Mucosa of descending colon (tissue), 3 donors: ENCODE results near the gene PLA2G2D. TPM values are rescaled to one million over a fixed set of nuclear protein-coding genes. Genes with fewer than 3 reads are reported as not detected.

Experiments used
- ATAC-seq: fragments of 200-7000 bp; cut with Tn5 transposase; one replicate; pipeline ENCODE4 v1.9.1; 2020; ENCODE audit warnings: mild to moderate bottlenecking, moderate library complexity
- DNase-seq, 3 donors: peaks; one replicate each; pipeline ENCODE4 v3.0.0-alpha.2; 2020
- H3K36me3 ChIP-seq: fragments of 200-600 bp; one replicate; pipeline ENCODE4 v1.8.0; 2021; ENCODE audit warnings: low read depth, mild to moderate bottlenecking
- H3K4me1 ChIP-seq: fragments of 200-600 bp; one replicate; pipeline ENCODE4 v1.8.0; 2021; ENCODE audit warnings: low read depth, mild to moderate bottlenecking
- H3K4me3 ChIP-seq: fragments of 200-600 bp; one replicate; pipeline ENCODE4 v1.8.0; 2021; ENCODE audit warnings: mild to moderate bottlenecking
- H3K9me3 ChIP-seq: fragments of 200-600 bp; one replicate; pipeline ENCODE4 v1.8.0; 2021; ENCODE audit warnings: mild to moderate bottlenecking
- CTCF ChIP-seq: fragments of 200-600 bp; IDR thresholded peaks from one replicate; pipeline ENCODE4 v1.8.0; 2022; ENCODE audit warnings: antibody characterized with exemption, mild to moderate bottlenecking
- intact Hi-C, 2 donors: fragments of 100-400 bp; cut with DNase I in 1 of 2; cut with micrococcal nuclease in 1 of 2; formaldehyde crosslinking; loops; one replicate each; pipeline versions ENCODE4 v1.11.0 to v1.11.1; 2022; cut with DNase I, micrococcal nuclease
- total RNA-seq, 3 donors: library from RNA; stranded (reverse); fragmentation: NEBNext Ultra II Directional in 2 of 3; extraction: Animal tissue kit (Norgen Biotek cat#: 25700) in 2 of 3; gene quantifications; one replicate each; pipeline versions ENCODE4 v1.2.1 to v1.2.4, GENCODE V29; 2021 to 2023
- donor health status: DM: no; HTN: no; CAD: no; lungs with moderate emphysema.
- donor health status: DM: no; HTN: no; CAD: no.
- donor health status: DM: no; HTN: yes; CAD: no.

The PLA2G2D gene
- total RNA-seq, 3 donors from 2014 or later = 0.22 TPM; not detected in 2

- Histone ChIP-seq H3K9me3 (no peaks in the 10 kb centered on the region), H3K4me3 (no peak overlapping the region), H3K36me3 (no peaks in the 10 kb centered on the region), H3K4me1 (no peaks in the 10 kb centered on the region)
- no peak for ATAC-seq
- DNase-seq = no peak
- intact Hi-C loops = no loop called here
- no peak for TF ChIP-seq CTCF
Measured at GRCh38 chr1:20074055-20074724, 45.1 kb downstream of the PLA2G2D start.

- no peak for DNase-seq
Measured at GRCh38 chr1:20073256-20073655, 46.1 kb downstream of the PLA2G2D start.

GRCh38 chr1:20072771-20073170 lies 46.6 kb downstream of the PLA2G2D start:
- no peaks in the 10 kb centered on the region for H3K4me1 ChIP-seq
- intact Hi-C loops = no loop called here
- TF ChIP-seq CTCF = no peak
- ATAC-seq = no peak
- no peaks in the 10 kb centered on the region for H3K36me3 ChIP-seq
- H3K9me3 ChIP-seq = no peaks in the 10 kb centered on the region
- no peak overlapping the region for H3K4me3 ChIP-seq
- no peak for DNase-seq

More at GRCh38 chr1:20073256-20073655, 46.1 kb downstream of the PLA2G2D start:
- no peak for ATAC-seq
- no peak for TF ChIP-seq CTCF
- Histone ChIP-seq H3K9me3 (no peaks in the 10 kb centered on the region), H3K36me3 (no peaks in the 10 kb centered on the region), H3K4me1 (no peaks in the 10 kb centered on the region), H3K4me3 (no peak overlapping the region)
- intact Hi-C loops = no loop called here

- H3K9me3 ChIP-seq = no peaks in the 10 kb centered on the region
- ATAC-seq = no peak
- no peaks in the 10 kb centered on the region for H3K36me3 ChIP-seq
- H3K4me3 ChIP-seq = no peak overlapping the region
- intact Hi-C loops = no loop called here
- no peaks in the 10 kb centered on the region for H3K4me1 ChIP-seq
- no peak for TF ChIP-seq CTCF
- no peak for DNase-seq
Measured at GRCh38 chr1:20071416-20071815, 47.9 kb downstream of the PLA2G2D start.

GRCh38 chr1:20070357-20070756 lies 49.0 kb downstream of the PLA2G2D start:
- DNase-seq (no peak), ATAC-seq (no peak)
- Histone ChIP-seq H3K9me3 (no peaks in the 10 kb centered on the region), H3K4me3 (no peak overlapping the region), H3K36me3 (no peaks in the 10 kb centered on the region), H3K4me1 (no peaks in the 10 kb centered on the region)
- TF ChIP-seq CTCF = no peak
- intact Hi-C loops = no loop called here

GRCh38 chr1:20069874-20070273 lies 49.5 kb downstream of the PLA2G2D start, which contains the start of gene PLA2G5:
TSS of gene PLA2G5 (plus strand) at chr1:20070194. CDS start at chr1:20084831, 14,637 bp downstream.
- H3K4me1 ChIP-seq = no peaks in the 10 kb centered on the region
- DNase-seq (peak; percentile 9 to 60 (median 38)), ATAC-seq (peak; percentile 40)
- no peaks in the 10 kb centered on the region for H3K9me3 ChIP-seq
- TF ChIP-seq CTCF = no peak
- H3K36me3 ChIP-seq = no peaks in the 10 kb centered on the region
- intact Hi-C loops = no loop called here
- no peak within 1 kb of the TSS for H3K4me3 ChIP-seq
